Kidney (tissue), 14 donors: ENCODE results near the gene OGFOD1. TPM values are rescaled to one million over a fixed set of nuclear protein-coding genes. Genes with fewer than 3 reads are reported as not detected.

Experiments used
- DNase-seq, 5 donors: peaks; one replicate each; pipeline ENCODE4 v3.0.0-alpha.2; 2013 to 2020
- FAIRE-seq: peaks from 2 replicates; lab custom pipeline; 2012; peaks lifted over from hg19 to GRCh38; lab: Jason Lieb, UNC
- H3K27ac ChIP-seq, 2 donors: one replicate each; pipeline ENCODE4 v1.7.0; 2013; ENCODE audit warnings: low read depth in 2 of 2, low read length in 2 of 2, inconsistent platforms in 1 of 2
- H3K27me3 ChIP-seq: one replicate; pipeline ENCODE4 v1.7.1; 2013; ENCODE audit warnings: low read length, inconsistent platforms; ENCODE audit not compliant: control insufficient read depth, insufficient read depth
- H3K36me3 ChIP-seq, 3 donors: one replicate each; pipeline versions ENCODE4 v1.7.0 to v1.7.1; 2013; ENCODE audit warnings: low read length in 3 of 3, control low read depth in 1 of 3, inconsistent platforms in 1 of 3; ENCODE audit not compliant: insufficient read depth in 3 of 3, control insufficient read depth in 2 of 3
- H3K4me1 ChIP-seq, 3 donors: one replicate each; pipeline versions ENCODE4 v1.7.0 to v1.7.1; 2013; ENCODE audit warnings: low read length in 3 of 3, inconsistent platforms in 1 of 3, low read depth in 1 of 3; ENCODE audit not compliant: control insufficient read depth in 2 of 3, insufficient read depth in 2 of 3
- H3K4me3 ChIP-seq, 3 donors: one replicate each; pipeline versions ENCODE4 v1.7.0 to v1.8.1; 2013; ENCODE audit warnings: low read length in 3 of 3, control low read depth in 1 of 3, inconsistent platforms in 1 of 3
- H3K9ac ChIP-seq, 3 donors: one replicate each; pipeline versions ENCODE4 v1.7.0 to v1.7.1; 2013; ENCODE audit warnings: low read length in 3 of 3, control low read depth in 1 of 3, inconsistent platforms in 1 of 3
- H3K9me3 ChIP-seq, 3 donors: one replicate each; pipeline versions ENCODE4 v1.7.0 to v1.7.1; 2013; ENCODE audit warnings: low read length in 3 of 3, control low read depth in 1 of 3, inconsistent platforms in 1 of 3; ENCODE audit not compliant: control insufficient read depth in 2 of 3, insufficient read depth in 1 of 3
- intact Hi-C: fragments of 100-400 bp; cut with DNase I; formaldehyde crosslinking; loops from one replicate; pipeline ENCODE4 v1.11.1; 2022
- polyA plus RNA-seq: library from polyadenylated mRNA; stranded (reverse); fragments of 350-450 nt; fragmentation: Illumina TruSeq; extraction: RNeasy Lipid Tissue Mini Kit (QIAGEN cat#74804); gene quantifications from one replicate; pipeline ENCODE4 v1.2.3, GENCODE V29; 2014; ENCODE audit warnings: low read depth, low replicate concordance; ENCODE audit not compliant: insufficient read depth
- total RNA-seq: library from RNA; stranded (reverse); fragmentation: NEBNext Ultra II Directional; extraction: Animal tissue kit (Norgen Biotek cat#: 25700); gene quantifications from one replicate; pipeline ENCODE4 v1.2.1, GENCODE V29; 2021
- TF ChIP-seq, protein P1 (sequence below): IDR thresholded peaks from 3 replicates; pipeline ENCODE4 v1.5.1; 2012; ENCODE audit warnings: mild to moderate bottlenecking, moderate library complexity, borderline replicate concordance; ENCODE audit not compliant: insufficient read depth; ENCODE audit errors: extremely low read depth
- donor health status: control.
- donor health status: control.
- donor health status: control.
- donor health status: control.
- donor health status: control.
- donor health status: DM: yes; HTN: yes; CAD: no.
- donor health status: Normal renal cell carcinoma (clear cell type).

The OGFOD1 gene
- total and polyA plus RNA-seq, 2 donors from 2014 or later = 16.1 to 39.4 TPM

DNA sequence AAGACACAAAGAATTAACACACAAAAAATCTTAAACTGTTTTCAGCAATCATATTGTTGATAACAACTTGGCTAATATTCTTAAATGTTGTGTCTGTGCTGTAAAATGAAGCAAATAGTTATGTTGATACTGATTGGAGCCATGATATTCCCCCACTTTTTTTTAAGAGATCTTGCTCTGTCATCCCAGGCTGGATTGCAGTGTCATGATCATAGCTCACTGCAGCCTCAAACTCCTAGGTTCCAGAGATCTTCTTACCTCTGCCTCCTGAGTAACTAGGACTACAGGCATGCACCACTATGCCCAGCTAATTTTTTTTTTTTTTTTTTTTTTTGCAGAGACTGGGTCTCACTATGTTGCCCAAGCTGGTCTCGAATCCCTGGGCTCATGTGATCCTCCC lies 42.5 kb downstream of the OGFOD1 start:
- intact Hi-C loops = no loop called here
- no peaks in the 10 kb centered on the region for H3K9me3 ChIP-seq
- no peak overlapping the region for H3K27ac ChIP-seq
- no peak overlapping the region for H3K9ac ChIP-seq
- DNase-seq (no peak), FAIRE-seq (no peak)
- H3K4me3 ChIP-seq = no peak overlapping the region
- TF ChIP-seq, protein P1, sequence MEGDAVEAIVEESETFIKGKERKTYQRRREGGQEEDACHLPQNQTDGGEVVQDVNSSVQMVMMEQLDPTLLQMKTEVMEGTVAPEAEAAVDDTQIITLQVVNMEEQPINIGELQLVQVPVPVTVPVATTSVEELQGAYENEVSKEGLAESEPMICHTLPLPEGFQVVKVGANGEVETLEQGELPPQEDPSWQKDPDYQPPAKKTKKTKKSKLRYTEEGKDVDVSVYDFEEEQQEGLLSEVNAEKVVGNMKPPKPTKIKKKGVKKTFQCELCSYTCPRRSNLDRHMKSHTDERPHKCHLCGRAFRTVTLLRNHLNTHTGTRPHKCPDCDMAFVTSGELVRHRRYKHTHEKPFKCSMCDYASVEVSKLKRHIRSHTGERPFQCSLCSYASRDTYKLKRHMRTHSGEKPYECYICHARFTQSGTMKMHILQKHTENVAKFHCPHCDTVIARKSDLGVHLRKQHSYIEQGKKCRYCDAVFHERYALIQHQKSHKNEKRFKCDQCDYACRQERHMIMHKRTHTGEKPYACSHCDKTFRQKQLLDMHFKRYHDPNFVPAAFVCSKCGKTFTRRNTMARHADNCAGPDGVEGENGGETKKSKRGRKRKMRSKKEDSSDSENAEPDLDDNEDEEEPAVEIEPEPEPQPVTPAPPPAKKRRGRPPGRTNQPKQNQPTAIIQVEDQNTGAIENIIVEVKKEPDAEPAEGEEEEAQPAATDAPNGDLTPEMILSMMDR = no peak
- no peaks in the 10 kb centered on the region for H3K4me1 ChIP-seq
- no peaks in the 10 kb centered on the region for H3K27me3 ChIP-seq
- H3K36me3 ChIP-seq = peaks cover 2 to 22% (median 19%) of the 10 kb centered on the region in 3 donors

DNA sequence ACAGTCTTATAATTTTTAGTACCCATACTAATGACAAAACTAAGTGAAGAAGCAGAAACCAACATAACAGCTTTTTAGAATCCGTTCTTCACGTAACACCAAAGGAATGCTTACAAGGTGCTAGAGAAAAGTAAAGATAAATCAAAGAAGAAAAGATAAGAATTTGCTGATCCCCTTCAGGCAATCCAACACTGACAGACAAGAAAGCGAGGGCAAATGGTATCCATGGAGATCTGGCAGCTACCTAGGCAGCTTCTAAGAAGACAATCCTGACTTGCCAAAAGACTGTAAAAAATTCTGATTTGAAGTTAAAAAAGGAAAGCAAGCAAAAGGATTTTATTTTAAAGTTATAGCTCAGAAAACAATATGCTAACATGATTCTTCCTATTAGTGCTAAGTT lies 53.8 kb downstream of the OGFOD1 start:
- FAIRE-seq (no peak), DNase-seq (no peak)
- Histone ChIP-seq H3K9me3 (no peaks in the 10 kb centered on the region), H3K9ac (no peak overlapping the region), H3K27me3 (no peaks in the 10 kb centered on the region), H3K4me3 (no peak overlapping the region), H3K36me3 (peaks cover 11 to 74% (median 39%) of the 10 kb centered on the region in 3 donors), H3K27ac (no peak overlapping the region), H3K4me1 (no peaks in the 10 kb centered on the region)
- intact Hi-C loops = no loop called here
- TF ChIP-seq, protein P1 = no peak

DNA sequence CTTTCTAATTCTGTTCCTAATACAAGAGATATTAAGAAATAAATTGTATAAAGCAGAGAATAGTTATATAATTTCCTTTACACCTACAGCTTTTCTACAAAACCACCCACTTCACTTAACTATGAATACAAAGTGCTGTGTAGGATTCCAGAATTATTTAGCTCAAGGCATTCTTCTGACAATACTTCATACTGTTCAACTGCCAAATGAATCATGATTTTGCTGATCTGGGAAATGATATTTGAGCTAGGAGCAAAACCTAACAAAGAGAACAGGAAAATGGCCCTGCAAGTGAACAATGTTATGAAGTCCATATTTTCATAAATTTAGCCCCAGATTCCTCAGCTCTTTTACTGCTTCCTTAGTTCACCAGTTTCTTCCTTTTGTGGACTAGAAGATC lies 55.6 kb downstream of the OGFOD1 start:
- Histone ChIP-seq H3K36me3 (peaks cover 8 to 66% (median 27%) of the 10 kb centered on the region in 3 donors), H3K27me3 (no peaks in the 10 kb centered on the region), H3K4me1 (no peaks in the 10 kb centered on the region), H3K9ac (no peak overlapping the region), H3K4me3 (no peak overlapping the region), H3K27ac (no peak overlapping the region), H3K9me3 (no peaks in the 10 kb centered on the region)
- DNase-seq = no peak
- TF ChIP-seq, protein P1 = no peak
- no peak for FAIRE-seq
- intact Hi-C loops = no loop called here

DNA sequence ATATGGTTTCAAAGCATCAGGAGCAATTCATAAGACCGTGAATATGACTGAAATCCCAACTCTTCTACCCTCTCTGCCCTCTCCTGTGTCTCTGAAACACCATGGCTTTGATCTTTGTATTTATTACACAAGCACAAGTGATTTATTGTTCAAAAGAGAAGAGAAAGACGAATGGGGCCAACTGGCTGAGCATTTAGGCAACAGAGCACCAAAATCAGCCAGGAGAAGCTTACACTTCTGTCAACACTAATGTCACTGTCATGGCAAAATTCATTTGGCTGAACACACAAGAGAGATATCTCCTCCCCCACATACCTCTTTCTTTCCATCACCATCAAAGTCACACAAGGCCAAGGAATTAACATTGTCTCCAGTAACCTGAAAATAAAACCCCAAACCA lies 59.2 kb downstream of the OGFOD1 start:
- no peak overlapping the region for H3K9ac ChIP-seq
- no peak for FAIRE-seq
- intact Hi-C loops = no loop called here
- H3K27ac ChIP-seq = no peak overlapping the region
- TF ChIP-seq, protein P1 = no peak
- H3K4me3 ChIP-seq = no peak overlapping the region
- no peaks in the 10 kb centered on the region for H3K9me3 ChIP-seq
- no peaks in the 10 kb centered on the region for H3K27me3 ChIP-seq
- DNase-seq = no peak
- H3K36me3 ChIP-seq = peaks cover 6 to 38% (median 14%) of the 10 kb centered on the region in 3 donors
- H3K4me1 ChIP-seq = peaks cover 0 to 6% (median 2%) of the 10 kb centered on the region in 3 donors
